A549 (cell line): Measurements from ENCODE around the gene LIPF. TPM values are rescaled to one million over a fixed set of nuclear protein-coding genes. Genes with fewer than 3 reads are reported as not detected.

Experiments
- ATAC-seq, 2 experiments: fragments of 200-7000 bp in 1 of 2; fragments of >200 bp in 1 of 2; cut with Nextera tagmentation in 1 of 2; cut with Tn5 transposase in 1 of 2; 3 replicates each; pipeline versions ENCODE4 v1.8.0 to v1.9.1; 2018 to 2020; ENCODE audit warnings: mild to moderate bottlenecking in 1 of 2, moderate library complexity in 1 of 2
- CTCF ChIA-PET: fragments of 300-600 bp; sonication (Branson Sonifier 250); formaldehyde crosslinking; extraction: SDS; loops from one replicate; lab custom pipeline; 2021; ENCODE audit warnings: antibody characterized with exemption, inconsistent platforms; lab: Yijun Ruan, JAX
- POLR2A ChIA-PET: fragments of 350-600 bp; formaldehyde crosslinking; extraction: SDS; loops from one replicate; lab custom pipeline; 2021; ENCODE audit warnings: antibody characterized with exemption, inconsistent platforms; lab: Yijun Ruan, JAX
- DNase-seq, 2 experiments: peaks; one replicate each; pipeline versions ENCODE4 v3.0.0 to v3.0.0-alpha.2; 2011 to 2016; ENCODE audit warnings: low read depth in 1 of 2, low spot score in 1 of 2
- FAIRE-seq: peaks from 2 replicates; lab custom pipeline; 2011; peaks lifted over from hg19 to GRCh38; lab: Jason Lieb, UNC
- H3K27ac ChIP-seq, 2 experiments: fragments of >200 bp; sonication (Bioruptor Twin); formaldehyde crosslinking; 3 replicates each; pipeline ENCODE4 v1.5.1; 2016 to 2017
- H3K4me1 ChIP-seq: fragments of >200 bp; sonication (Bioruptor Twin); formaldehyde crosslinking; 3 replicates; pipeline ENCODE4 v1.6.1; 2016
- H3K4me2 ChIP-seq: fragments of >200 bp; sonication (Bioruptor Twin); formaldehyde crosslinking; 3 replicates; pipeline ENCODE4 v1.6.1; 2016
- H3K4me3 ChIP-seq: fragments of >200 bp; sonication (Bioruptor Twin); formaldehyde crosslinking; 3 replicates; pipeline ENCODE4 v1.5.1; 2016
- H3K9me3 ChIP-seq: fragments of >200 bp; sonication (Bioruptor Twin); formaldehyde crosslinking; 3 replicates; pipeline ENCODE4 v1.6.1; 2016
- ATOH8 ChIP-seq: fragments of 250-450 bp; sonication (Bioruptor Pico); IDR thresholded peaks from 2 replicates; pipeline ENCODE4 v1.5.0; 2020; ENCODE audit warnings: low read depth, mild to moderate bottlenecking, moderate library complexity
- CBX8 ChIP-seq: fragments of 200-600 bp; sonication (generic); IDR thresholded peaks from 2 replicates; pipeline ENCODE4 v1.6.1; 2016
- CEBPB ChIP-seq, 2 experiments: fragments of >200 bp in 1 of 2; sonication (Bioruptor Twin) in 1 of 2; formaldehyde crosslinking in 1 of 2; IDR thresholded peaks; 2 replicates each; pipeline ENCODE4 v1.6.1; 2012 to 2016
- CHD4 ChIP-seq: fragments of 200-600 bp; sonication (generic); IDR thresholded peaks from 2 replicates; pipeline ENCODE4 v1.6.1; 2016; ENCODE audit warnings: antibody characterized with exemption, mild to moderate bottlenecking, borderline replicate concordance
- CTCF ChIP-seq: fragments of >200 bp; sonication (Bioruptor Twin); formaldehyde crosslinking; IDR thresholded peaks from 3 replicates; pipeline ENCODE4 v1.5.1; 2016
- EHF ChIP-seq: fragments of 250-450 bp; sonication (Bioruptor Pico); IDR thresholded peaks from 2 replicates; pipeline ENCODE4 v1.5.0; 2020; ENCODE audit warnings: mild to moderate bottlenecking
- EP300 ChIP-seq, 2 experiments: fragments of >200 bp; sonication (Bioruptor Twin); formaldehyde crosslinking; IDR thresholded peaks; 2 replicates in 1 of 2; 3 replicates in 1 of 2; pipeline ENCODE4 v1.6.1; 2016 to 2017
- FOSL2 ChIP-seq, 2 experiments: fragments of 450-650 bp in 1 of 2; fragments of >200 bp in 1 of 2; sonication (Bioruptor Twin) in 1 of 2; formaldehyde crosslinking; IDR thresholded peaks; 2 replicates each; pipeline versions ENCODE4 v1.5.0 to v1.6.1; 2016 to 2020; ENCODE audit warnings: mild to moderate bottlenecking in 1 of 2, moderate library complexity in 1 of 2
- MAFK ChIP-seq: fragments of 450-650 bp; IDR thresholded peaks from 2 replicates; pipeline ENCODE4 v1.6.1; 2014; ENCODE audit not compliant: partially characterized antibody
- MAX ChIP-seq: IDR thresholded peaks from 2 replicates; pipeline ENCODE4 v1.6.1; 2012
- MYC ChIP-seq: IDR thresholded peaks from 2 replicates; pipeline ENCODE4 v1.6.1; 2012; ENCODE audit warnings: mild to moderate bottlenecking, inconsistent platforms, low read length, improper control_type of control experiment, borderline replicate concordance
- NR3C1 ChIP-seq: fragments of >200 bp; sonication (Bioruptor Twin); formaldehyde crosslinking; IDR thresholded peaks from 3 replicates; pipeline ENCODE4 v1.6.1; 2017
- POLR2A ChIP-seq: IDR thresholded peaks from 2 replicates; pipeline ENCODE4 v1.6.1; 2012; ENCODE audit warnings: mild to moderate bottlenecking, low read length
- RAD21 ChIP-seq, 2 experiments: fragments of >200 bp in 1 of 2; sonication (Bioruptor Twin) in 1 of 2; formaldehyde crosslinking in 1 of 2; IDR thresholded peaks in 1 of 2; conservative IDR thresholded peaks in 1 of 2; 2 replicates in 1 of 2; 3 replicates in 1 of 2; pipeline ENCODE4 v1.6.1; 2012 to 2018; ENCODE audit warnings: inconsistent platforms in 1 of 2
- RCOR1 ChIP-seq: fragments of 150-350 bp; IDR thresholded peaks from 2 replicates; pipeline ENCODE4 v1.6.1; 2014; ENCODE audit warnings: antibody characterized with exemption, low read length, low read depth
- SREBF2 ChIP-seq: fragments of 450-650 bp; IDR thresholded peaks from 2 replicates; pipeline ENCODE4 v1.6.1; 2014; ENCODE audit warnings: mild to moderate bottlenecking, moderate library complexity
- ZNF302 ChIP-seq: fragments of 250-450 bp; sonication (Bioruptor Pico); IDR thresholded peaks from 2 replicates; pipeline ENCODE4 v1.9.0; 2021; ENCODE audit warnings: inconsistent platforms, mild to moderate bottlenecking, moderate library complexity
- WGBS: methylation state at CpG from one replicate; pipeline ENCODE4 v1.1.6; 2017; ENCODE audit errors: missing lambda C conversion rate; 5-methylcytosine and 5-hydroxymethylcytosine counted together
- polyA plus RNA-seq, 4 experiments: library from polyadenylated mRNA; depleted of rRNA in 3 of 4; stranded (reverse); fragments of >200 nt; fragmentation: RNase III in 1 of 4; extraction: RNeasy Plus Mini Kit Qiagen cat#74134 plus additional on column Dnase treatment in 1 of 4; gene quantifications; 2 replicates in 3 of 4; 3 replicates in 1 of 4; pipeline ENCODE4 v1.2.3, GENCODE V29; 2011 to 2017

The LIPF gene
- polyA plus RNA-seq, 2 of the 4 experiments (the other 2 are of a cell fraction): not detected

- Histone ChIP-seq H3K4me1 (no peaks in the 10 kb centered on the region), H3K4me2 (no peak overlapping the region), H3K4me3 (no peak overlapping the region), H3K27ac (no peak overlapping the region), H3K9me3 (no peaks in the 10 kb centered on the region)
- 74% methylated on average over 4 of the region's 4 CpGs for WGBS
- FAIRE-seq (no peak), ATAC-seq (no peak), DNase-seq (no peak)
- CTCF ChIA-PET: interaction anchor here (1.0 to 1.5 kb wide), 3 partner anchors 13 to 24 kb away, joined by 3 to 6 read pairs (median 3); partner anchors contain the start of gene LIPK
- POLR2A ChIA-PET: no interaction called here
- TF ChIP-seq MYC (no peak), EP300 (IDR thresholded peaks at IDR 0.05) (no peak), CBX8 (no peak), MAX (no peak), SREBF2 (no peak)
Measured at GRCh38 chr10:88721392-88721791, 57.1 kb downstream of the LIPF start.

GRCh38 chr10:88725798-88726197, 61.6 kb downstream of the LIPF start:
- Histone ChIP-seq H3K4me1 (no peaks in the 10 kb centered on the region), H3K9me3 (no peaks in the 10 kb centered on the region), H3K27ac (no peak overlapping the region), H3K4me3 (no peak overlapping the region), H3K4me2 (no peak overlapping the region)
- FAIRE-seq (no peak), ATAC-seq (no peak), DNase-seq (no peak)
- ChIA-PET POLR2A (no interaction called here), CTCF (interaction anchor here (0.6 to 1.8 kb wide), 4 partner anchors 10 to 85 kb away, joined by 3 to 5 read pairs (median 4); no protein-coding TSS in a partner anchor)
- WGBS: 9% methylated on average over 1 of the region's 1 CpG
- TF ChIP-seq MAFK (no peak), ATOH8 (CRISPR knock-in tag) (no peak), EHF (CRISPR knock-in tag) (no peak), POLR2A (no peak), FOSL2 (IDR thresholded peaks at IDR 0.05) (no peak), FOSL2 (CRISPR knock-in tag; IDR thresholded peaks at IDR 0.05) (no peak), NR3C1 (no peak)

GRCh38 chr10:88728107-88728763, 64.0 kb downstream of the LIPF start:
- peak in 1 of 2 experiments; percentile 65; a peak in 3 of 6 replicates for ATAC-seq

More at GRCh38 chr10:88728107-88728763, 64.0 kb downstream of the LIPF start:
- no peaks in the 10 kb centered on the region for H3K4me1 ChIP-seq
- H3K4me3 ChIP-seq: no peak overlapping the region
- TF ChIP-seq CHD4 (no peak), ZNF302 (no peak), RAD21 (conservative IDR thresholded peaks at IDR 0.05 in 1 of 2, IDR thresholded peaks at IDR 0.05 in 1 of 2) (peak in 1 of 2 experiments; percentile 38; a peak in 2 of 5 replicates), CTCF (0 out of 3 replicates have a peak, but pooled peaks have one; percentile 13), CEBPB (IDR thresholded peaks at IDR 0.05) (no peak), RCOR1 (no peak)
- TF ChIP-seq, all 56 proteins: peak for 2
- 76% methylated on average over 27 of the region's 30 CpGs for WGBS
- DNase-seq: peak in 1 of 2 experiments; percentile 46
- CTCF ChIA-PET: interaction anchor here (0.6 to 1.7 kb wide), 9 partner anchors 9 to 204 kb away, joined by 3 to 8 read pairs (median 4); no protein-coding TSS in a partner anchor
- Histone ChIP-seq H3K9me3 (no peaks in the 10 kb centered on the region), H3K27ac (no peak overlapping the region), H3K4me2 (no peak overlapping the region)
- no peak for FAIRE-seq
- POLR2A ChIA-PET: no interaction called here

Other genes starting within 250 kb of the LIPF start
- gene RNLS, start 81.1 kb upstream of the LIPF start, polyA plus RNA-seq (2011; rRNA removed): 16.8 and 20.0 TPM in 2 replicates
- 11.7 to 13.2 TPM (median 11.7 TPM) in 3 replicates for gene RNLS, start 81.1 kb upstream of the LIPF start, polyA plus RNA-seq (2017; fragmentation: RNase III; extraction: RNeasy Plus Mini Kit Qiagen cat#74134 plus additional on column Dnase treatment)
- gene LIPJ, start 77.7 kb upstream of the LIPF start, polyA plus RNA-seq (2011; rRNA removed): not detected in 2 replicates
- not detected in 3 replicates for gene LIPJ, start 77.7 kb upstream of the LIPF start, polyA plus RNA-seq (2017; fragmentation: RNase III; extraction: RNeasy Plus Mini Kit Qiagen cat#74134 plus additional on column Dnase treatment)
- 0.05 TPM in 1 of 2 replicates, not detected in the other for gene LIPK, start 41.8 kb downstream of the LIPF start, polyA plus RNA-seq (2011; rRNA removed)
- gene LIPK, start 41.8 kb downstream of the LIPF start, polyA plus RNA-seq (2017; fragmentation: RNase III; extraction: RNeasy Plus Mini Kit Qiagen cat#74134 plus additional on column Dnase treatment): not detected in 3 replicates
- not detected in 2 replicates for gene LIPN, start 95.6 kb downstream of the LIPF start, polyA plus RNA-seq (2011; rRNA removed)
- not detected in 3 replicates for gene LIPN, start 95.6 kb downstream of the LIPF start, polyA plus RNA-seq (2017; fragmentation: RNase III; extraction: RNeasy Plus Mini Kit Qiagen cat#74134 plus additional on column Dnase treatment)
- not detected in 2 replicates for gene LIPM, start 138.3 kb downstream of the LIPF start, polyA plus RNA-seq (2011; rRNA removed)
- not detected in 3 replicates for gene LIPM, start 138.3 kb downstream of the LIPF start, polyA plus RNA-seq (2017; fragmentation: RNase III; extraction: RNeasy Plus Mini Kit Qiagen cat#74134 plus additional on column Dnase treatment)
- 0.59 and 0.60 TPM in 2 replicates for gene ANKRD22, start 187.4 kb downstream of the LIPF start, polyA plus RNA-seq (2011; rRNA removed)
- gene ANKRD22, start 187.4 kb downstream of the LIPF start, polyA plus RNA-seq (2017; fragmentation: RNase III; extraction: RNeasy Plus Mini Kit Qiagen cat#74134 plus additional on column Dnase treatment): 0.29 to 0.53 TPM (median 0.43 TPM) in 3 replicates
- gene STAMBPL1, start 215.8 kb downstream of the LIPF start, polyA plus RNA-seq (2011; rRNA removed): 28.9 and 32.1 TPM in 2 replicates
- 25.8 to 29.0 TPM (median 28.2 TPM) in 3 replicates for gene STAMBPL1, start 215.8 kb downstream of the LIPF start, polyA plus RNA-seq (2017; fragmentation: RNase III; extraction: RNeasy Plus Mini Kit Qiagen cat#74134 plus additional on column Dnase treatment)